ENCODE results near the gene ORM1.

DNA sequence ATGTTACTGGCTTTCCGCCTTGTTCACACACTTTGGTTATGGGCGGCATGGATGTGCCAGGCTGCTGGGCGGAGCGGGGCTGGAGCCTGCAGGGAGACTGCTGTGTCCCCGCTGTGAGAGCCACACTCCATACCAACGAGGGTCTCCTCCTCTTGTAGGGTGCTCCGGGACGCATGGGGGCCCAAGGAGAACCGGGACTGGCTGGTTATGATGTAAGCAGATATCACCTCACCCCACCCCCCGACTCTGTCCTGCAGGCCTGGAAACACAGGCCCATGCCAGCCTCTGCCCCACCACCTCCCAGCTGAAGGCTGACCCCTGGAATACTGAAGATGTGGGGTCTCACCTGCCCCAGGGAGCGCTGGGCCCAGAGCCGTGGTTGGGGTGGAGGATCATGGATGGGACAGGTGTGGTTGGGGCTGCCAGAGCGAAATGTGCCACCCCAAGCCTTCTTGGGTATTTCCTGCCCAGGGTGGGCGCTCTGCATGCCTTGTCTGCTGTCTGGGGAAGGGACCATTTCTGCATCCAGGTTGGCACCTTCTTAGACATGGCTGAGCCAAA, 39.3 kb upstream of the ORM1 start:
- TF ChIP-seq, protein P1, sequence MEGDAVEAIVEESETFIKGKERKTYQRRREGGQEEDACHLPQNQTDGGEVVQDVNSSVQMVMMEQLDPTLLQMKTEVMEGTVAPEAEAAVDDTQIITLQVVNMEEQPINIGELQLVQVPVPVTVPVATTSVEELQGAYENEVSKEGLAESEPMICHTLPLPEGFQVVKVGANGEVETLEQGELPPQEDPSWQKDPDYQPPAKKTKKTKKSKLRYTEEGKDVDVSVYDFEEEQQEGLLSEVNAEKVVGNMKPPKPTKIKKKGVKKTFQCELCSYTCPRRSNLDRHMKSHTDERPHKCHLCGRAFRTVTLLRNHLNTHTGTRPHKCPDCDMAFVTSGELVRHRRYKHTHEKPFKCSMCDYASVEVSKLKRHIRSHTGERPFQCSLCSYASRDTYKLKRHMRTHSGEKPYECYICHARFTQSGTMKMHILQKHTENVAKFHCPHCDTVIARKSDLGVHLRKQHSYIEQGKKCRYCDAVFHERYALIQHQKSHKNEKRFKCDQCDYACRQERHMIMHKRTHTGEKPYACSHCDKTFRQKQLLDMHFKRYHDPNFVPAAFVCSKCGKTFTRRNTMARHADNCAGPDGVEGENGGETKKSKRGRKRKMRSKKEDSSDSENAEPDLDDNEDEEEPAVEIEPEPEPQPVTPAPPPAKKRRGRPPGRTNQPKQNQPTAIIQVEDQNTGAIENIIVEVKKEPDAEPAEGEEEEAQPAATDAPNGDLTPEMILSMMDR (IDR thresholded peaks at IDR 0.05; ENCODE audit: low read length), result no peak
- TF ChIP-seq EZH2 (IDR thresholded peaks at IDR 0.05; ENCODE audit: borderline replicate concordance, low read length), result no peak

Data from OCI-LY1 (cell line).